T-helper 1 cell (primary cell): ENCODE data around the gene PLEKHJ1.

ENCODE experiments used
- DNase-seq, 5 donors: peaks; one replicate each; pipeline ENCODE4 v3.0.0-alpha.2; 2012 to 2020

PLEKHJ1 gene

DNA sequence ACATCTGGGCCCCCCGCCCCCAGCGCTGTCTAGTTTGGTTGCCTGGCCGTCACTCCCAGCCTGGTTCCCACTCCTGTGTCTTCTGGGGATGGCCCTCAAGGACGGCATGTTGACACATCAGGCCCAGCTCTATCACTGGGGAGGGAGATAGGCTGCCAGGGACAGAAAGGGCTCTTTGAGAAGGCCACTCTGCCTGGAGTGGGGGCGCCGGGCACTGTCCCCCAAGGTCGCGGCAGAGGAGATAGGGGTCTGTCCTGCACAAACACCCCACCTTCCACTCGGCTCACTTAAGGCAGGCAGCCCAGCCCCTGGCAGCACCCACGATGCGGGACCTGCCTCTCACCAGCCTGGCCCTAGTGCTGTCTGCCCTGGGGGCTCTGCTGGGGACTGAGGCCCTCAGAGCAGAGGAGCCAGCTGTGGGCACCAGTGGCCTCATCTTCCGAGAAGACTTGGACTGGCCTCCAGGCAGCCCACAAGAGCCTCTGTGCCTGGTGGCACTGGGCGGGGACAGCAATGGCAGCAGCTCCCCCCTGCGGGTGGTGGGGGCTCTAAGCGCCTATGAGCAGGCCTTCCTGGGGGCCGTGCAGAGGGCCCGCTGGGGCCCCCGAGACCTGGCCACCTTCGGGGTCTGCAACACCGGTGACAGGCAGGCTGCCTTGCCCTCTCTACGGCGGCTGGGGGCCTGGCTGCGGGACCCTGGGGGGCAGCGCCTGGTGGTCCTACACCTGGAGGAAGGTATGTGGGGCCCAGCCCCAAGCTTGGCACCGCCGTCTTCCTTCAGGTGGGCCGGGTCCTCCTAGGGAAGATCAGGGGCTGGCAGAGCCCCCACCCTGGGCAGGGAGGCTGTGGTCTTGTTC is 13.1 kb upstream of the PLEKHJ1 start, which contains the start of gene AMH:
AMH (plus strand) TSS at position 314 of the 857 bp plus-strand sequence; CDS start at position 324, 10 bp downstream.
- DNase-seq, result no peak

- peak in 1 of 5 donors; percentile 14 for DNase-seq
Observed at GRCh38 chr19:2248136-2249009, 12.2 kb upstream of the PLEKHJ1 start.

- DNase-seq, result no peak
Observed at GRCh38 chr19:2247433-2248101, 11.4 kb upstream of the PLEKHJ1 start.

DNA sequence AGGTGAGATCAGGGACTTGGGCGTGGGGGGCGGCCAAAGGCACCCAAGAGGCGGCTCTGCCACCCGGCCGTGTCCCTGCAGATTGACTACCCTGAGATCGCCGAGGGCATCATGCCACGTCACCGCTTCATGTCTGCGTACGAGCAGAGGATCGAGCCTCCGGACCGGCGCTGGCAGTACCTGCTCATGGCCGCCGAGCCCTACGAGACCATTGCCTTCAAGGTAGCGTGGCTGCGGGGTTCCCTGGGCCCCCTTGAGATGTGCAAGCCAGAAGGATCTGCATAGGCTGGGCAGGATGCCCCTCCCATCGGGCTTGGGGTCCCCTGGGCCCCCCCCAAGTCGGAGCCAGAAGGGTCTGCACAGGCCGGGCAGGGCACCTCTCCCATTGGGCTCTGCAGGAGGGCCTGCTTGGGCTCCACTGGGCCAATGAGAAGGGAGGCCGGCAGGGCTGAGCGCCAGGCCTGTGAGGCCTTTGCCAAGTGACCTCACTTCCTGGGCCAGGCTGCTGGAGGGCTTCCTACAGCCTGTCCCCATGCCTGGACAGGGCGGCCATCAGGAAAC is 10.8 kb upstream of the PLEKHJ1 start:
- DNase-seq, result no peak

- DNase-seq, result no peak
Observed at GRCh38 chr19:2246014-2246620, 10.0 kb upstream of the PLEKHJ1 start.

- DNase-seq, result no peak
Observed at GRCh38 chr19:2245273-2245672, 9.1 kb upstream of the PLEKHJ1 start.

- DNase-seq, result no peak
Observed at GRCh38 chr19:2244486-2244885, 8.4 kb upstream of the PLEKHJ1 start.

GRCh38 chr19:2244125-2244411 is 7.9 kb upstream of the PLEKHJ1 start:
- no peak for DNase-seq

GRCh38 chr19:2243274-2244124 is 7.4 kb upstream of the PLEKHJ1 start:
- DNase-seq, result no peak

- DNase-seq, result no peak
Observed at GRCh38 chr19:2242816-2243215, 6.7 kb upstream of the PLEKHJ1 start.

- DNase-seq, result no peak
Observed at GRCh38 chr19:2242092-2242537, 6.0 kb upstream of the PLEKHJ1 start.

DNA sequence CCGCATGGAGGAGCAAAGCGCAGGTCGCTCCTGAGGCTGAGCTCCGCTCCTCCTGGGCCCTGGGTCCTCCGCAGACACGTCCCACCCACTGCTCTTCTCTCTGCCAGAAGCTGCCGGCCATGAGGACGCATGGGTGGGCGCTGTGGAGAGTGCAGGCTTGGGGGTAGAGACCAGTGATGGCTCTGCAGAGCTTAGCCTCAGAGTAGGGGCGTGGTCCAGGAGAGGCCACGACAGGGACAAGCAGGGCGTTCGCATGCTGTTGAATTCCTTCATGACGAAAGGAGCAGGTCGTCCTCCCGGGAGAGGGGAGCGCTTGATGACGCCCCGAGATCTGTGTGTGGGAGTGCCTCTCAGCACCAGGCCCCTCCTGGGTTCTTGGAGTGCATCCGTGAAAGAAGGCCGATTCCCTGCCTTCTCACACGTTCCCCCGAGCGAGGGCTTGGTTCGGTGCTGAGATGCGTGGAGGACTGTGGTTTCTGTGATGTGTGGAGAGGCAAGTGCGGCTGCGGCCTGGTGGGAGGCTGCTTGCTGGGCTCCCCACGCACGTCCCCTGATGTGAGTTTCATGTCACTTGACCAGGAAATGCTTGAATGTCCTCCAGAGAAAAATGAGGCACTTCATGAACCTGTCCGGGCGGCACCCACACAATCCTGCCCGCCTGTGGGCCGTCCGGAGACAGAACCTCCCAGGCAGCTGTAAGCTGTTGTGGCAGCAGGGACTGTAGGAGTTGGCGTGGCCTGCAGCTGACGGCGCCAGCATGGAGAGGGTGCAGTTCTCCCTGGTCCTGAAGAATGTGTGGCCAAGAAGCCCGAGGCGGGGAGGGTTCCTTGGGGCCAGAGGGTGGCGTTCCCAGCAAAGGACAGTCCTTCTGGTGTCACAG is 5.0 kb upstream of the PLEKHJ1 start:
- no peak for DNase-seq

DNA sequence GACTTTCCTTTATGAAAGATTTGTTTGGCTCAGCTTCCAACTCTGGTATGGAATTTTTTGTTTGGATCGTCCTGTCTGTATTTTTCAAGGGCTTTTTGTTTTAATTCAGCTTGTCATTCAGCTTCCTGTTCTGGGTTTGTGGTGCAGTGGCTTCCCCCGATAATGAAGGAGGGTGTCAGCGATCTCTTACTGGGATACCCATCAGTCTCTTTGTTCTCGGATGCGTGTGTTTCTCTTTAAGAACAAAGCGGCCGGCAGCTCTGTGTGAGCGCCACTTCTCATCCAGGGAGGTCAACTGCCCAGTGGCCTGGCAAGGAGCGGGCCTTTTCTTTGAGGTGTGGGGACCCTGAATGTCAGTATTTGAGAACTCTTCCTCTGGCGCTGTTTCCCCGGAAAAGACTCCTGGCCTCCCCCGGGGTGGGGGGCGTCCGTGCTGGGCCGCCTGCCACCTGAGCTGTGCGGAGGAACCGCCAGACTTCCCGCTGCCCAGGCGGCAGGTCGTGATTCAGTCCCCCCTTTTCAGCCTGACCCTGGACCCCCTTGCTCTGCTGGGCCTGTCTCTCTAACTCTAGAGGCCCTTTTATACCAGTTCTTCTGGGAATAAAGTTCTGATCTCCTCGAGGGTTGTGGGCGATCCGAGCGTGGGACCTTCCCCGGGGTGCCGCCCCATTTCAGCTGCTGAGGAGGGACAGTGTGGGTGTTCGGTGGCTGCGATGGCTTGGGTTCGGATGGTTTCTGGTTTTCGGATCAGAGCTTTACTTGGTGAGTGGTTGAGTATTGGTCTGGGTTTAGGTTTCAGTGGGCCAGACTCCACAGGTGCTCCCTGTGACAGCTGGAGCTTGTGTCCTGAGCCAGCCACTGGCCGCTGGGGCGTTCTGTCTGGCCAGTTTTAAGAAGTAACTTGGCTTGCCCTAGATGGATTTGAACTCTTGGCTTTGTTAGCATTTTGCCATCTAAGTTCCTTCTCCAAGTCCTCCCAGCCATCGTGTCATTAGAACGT is 3.9 kb upstream of the PLEKHJ1 start:
- DNase-seq, result peak in 2 of 5 donors; percentile 40 to 49

GRCh38 chr19:2239173-2239572 is 3.0 kb upstream of the PLEKHJ1 start:
- no peak for DNase-seq

- no peak for DNase-seq
Observed at GRCh38 chr19:2237869-2238153, 1.7 kb upstream of the PLEKHJ1 start.

DNA sequence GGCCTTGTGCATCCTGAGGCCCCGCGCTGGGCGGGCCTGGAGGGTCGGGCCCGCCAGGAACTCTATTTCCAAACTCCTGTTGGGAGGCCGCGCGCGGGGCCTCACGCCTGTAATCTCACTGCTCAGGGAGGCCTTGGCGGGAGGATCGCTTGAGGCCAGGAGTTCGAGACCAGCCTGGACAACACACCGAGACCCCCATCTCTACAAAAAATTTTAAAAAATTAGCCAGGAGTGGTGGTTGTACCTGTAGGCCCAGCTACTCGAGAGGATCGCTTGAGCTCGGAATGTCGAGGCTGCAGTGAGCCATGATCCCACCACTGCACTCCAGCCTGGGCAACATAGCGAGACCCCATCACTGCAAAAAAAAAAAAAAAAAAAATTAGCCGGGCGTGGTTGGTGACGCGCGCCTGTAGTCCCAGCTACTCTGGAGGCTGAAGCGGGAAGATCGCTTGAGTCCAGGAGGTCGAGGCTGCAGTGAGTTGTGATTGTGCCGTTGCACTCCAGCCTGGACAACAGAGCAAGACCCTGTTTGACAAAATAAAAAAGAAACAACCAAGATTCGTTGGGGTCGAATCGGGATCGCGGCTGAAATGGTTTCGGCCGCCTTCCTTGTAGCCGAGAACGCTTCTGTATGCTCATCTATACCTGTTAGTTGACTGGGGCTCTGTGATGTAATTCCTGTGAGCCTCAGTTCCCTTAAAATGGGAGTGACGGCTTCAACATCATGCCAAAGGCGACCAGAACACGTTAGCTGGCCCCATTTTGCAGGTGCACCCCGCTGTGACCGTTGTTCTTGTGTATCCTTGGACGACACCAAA is 1.1 kb upstream of the PLEKHJ1 start:
- no peak for DNase-seq

DNA sequence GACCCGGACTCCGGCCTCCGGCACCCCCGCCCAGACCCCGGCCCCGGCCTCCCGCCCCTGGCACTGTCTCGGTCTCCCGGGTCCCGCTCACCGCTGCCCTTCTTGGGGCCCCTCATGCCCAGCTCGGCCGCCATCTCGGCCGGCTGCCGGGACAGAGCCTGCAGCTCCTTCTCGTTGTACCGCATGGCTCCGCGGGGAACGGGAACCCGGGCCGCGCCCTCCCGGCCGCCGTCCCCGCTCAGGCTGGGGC is 140 bp downstream of the PLEKHJ1 start:
- no peak for DNase-seq

- no peak for DNase-seq
Observed at GRCh38 chr19:2235381-2236063, 607 bp downstream of the PLEKHJ1 start.
